HL-60 (cell line): Measurements from ENCODE around the gene PHLPP2.

ENCODE experiments used
- DNase-seq, 2 experiments: peaks; one replicate each; pipeline ENCODE4 v3.0.0-alpha.2; 2010 to 2020; ENCODE audit warnings: low read depth in 1 of 2, low spot score in 1 of 2
- H3K27ac ChIP-seq: fragments of 250-450 bp; sonication (Bioruptor Pico); replicated peaks from 2 replicates; pipeline ENCODE4 v1.5.1; 2020; ENCODE audit warnings: mild to moderate bottlenecking, moderate library complexity
- H3K27me3 ChIP-seq: fragments of 250-450 bp; sonication (Bioruptor Pico); 2 replicates; pipeline ENCODE4 v1.5.1; 2021; ENCODE audit warnings: mild to moderate bottlenecking, moderate library complexity; ENCODE audit not compliant: insufficient read depth, poor library complexity, severe bottlenecking
- H3K4me3 ChIP-seq: replicated peaks from 2 replicates; pipeline ENCODE4 v1.5.1; 2011; ENCODE audit warnings: mild to moderate bottlenecking, control low read depth, low read length; ENCODE audit not compliant: insufficient read depth
- CTCF ChIP-seq: IDR thresholded peaks from one replicate; pipeline ENCODE4 v1.5.1; 2011; ENCODE audit warnings: low read length, control low read depth, inconsistent platforms; ENCODE audit not compliant: insufficient read depth
- GABPA ChIP-seq: IDR thresholded peaks from 2 replicates; pipeline ENCODE4 v1.6.1; 2012; ENCODE audit warnings: low read depth
- POLR2AphosphoS5 ChIP-seq: IDR thresholded peaks from 2 replicates; pipeline ENCODE4 v1.6.1; 2012; ENCODE audit warnings: low read depth
- REST ChIP-seq: IDR thresholded peaks from 2 replicates; pipeline ENCODE4 v1.6.1; 2012; ENCODE audit warnings: low read depth; ENCODE audit not compliant: insufficient replicate concordance
- SPI1 ChIP-seq: IDR thresholded peaks from 2 replicates; pipeline ENCODE4 v1.6.1; 2012; ENCODE audit warnings: low read depth, mild to moderate bottlenecking, borderline replicate concordance

Gene PHLPP2

DNA sequence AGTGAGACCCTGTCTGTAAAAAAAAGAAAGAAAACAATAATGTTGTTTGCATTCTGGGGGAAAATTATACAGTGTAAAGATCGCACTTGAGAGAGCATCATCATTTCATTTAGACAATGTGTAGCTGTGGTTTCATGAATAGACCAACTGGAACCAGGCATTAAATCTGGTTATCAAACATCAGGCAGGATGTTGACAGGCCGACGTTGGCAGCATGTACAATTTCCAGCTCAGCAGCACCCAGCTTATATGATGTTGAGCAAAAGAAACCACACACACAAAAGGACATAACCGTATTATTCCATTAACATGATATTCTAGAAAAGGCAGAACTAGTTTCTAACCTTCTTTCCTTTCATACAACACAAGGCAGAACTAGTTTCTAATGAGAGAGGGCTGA is 92.7 kb downstream of the PHLPP2 start:
- Histone ChIP-seq H3K4me3 (no peak overlapping the region), H3K27me3 (peaks cover 12% of the 10 kb centered on the region), H3K27ac (no peak overlapping the region)
- DNase-seq, result no peak
- TF ChIP-seq POLR2AphosphoS5, result no peak
- no peak for TF ChIP-seq GABPA
- TF ChIP-seq CTCF, result no peak
- TF ChIP-seq REST, result no peak
- TF ChIP-seq SPI1, result no peak

DNA sequence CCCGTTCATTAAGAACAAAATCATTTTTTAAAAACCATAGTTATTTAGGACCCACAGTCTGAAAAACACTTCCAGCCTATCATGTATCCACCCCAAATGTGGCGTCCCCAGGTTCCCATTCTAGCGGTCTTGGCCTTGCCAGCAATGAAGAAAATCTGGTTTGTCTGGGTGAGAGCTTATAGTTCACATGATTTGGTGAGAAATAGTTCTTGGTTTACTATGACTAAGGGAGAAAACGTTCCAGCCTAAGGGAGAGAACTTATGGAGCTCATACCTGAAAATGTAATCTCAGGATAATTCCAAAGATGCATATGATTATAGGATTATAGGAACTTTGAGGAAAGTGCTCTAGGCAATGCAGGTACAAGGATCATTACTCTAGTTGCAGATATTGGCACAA is 93.7 kb downstream of the PHLPP2 start:
- TF ChIP-seq REST, result no peak
- TF ChIP-seq GABPA, result no peak
- no peak for TF ChIP-seq CTCF
- Histone ChIP-seq H3K4me3 (no peak overlapping the region), H3K27ac (no peak overlapping the region), H3K27me3 (peaks cover 22% of the 10 kb centered on the region)
- no peak for DNase-seq

- H3K27ac ChIP-seq, result no peak overlapping the region
- H3K27me3 ChIP-seq, result peaks cover 31% of the 10 kb centered on the region
- no peak for TF ChIP-seq SPI1
- TF ChIP-seq CTCF, result no peak
- TF ChIP-seq GABPA, result no peak
- no peak for TF ChIP-seq POLR2AphosphoS5
- no peak for TF ChIP-seq REST
- no peak for DNase-seq
- no peak overlapping the region for H3K4me3 ChIP-seq
These were observed 95.1 kb downstream of the PHLPP2 start for GRCh38 chr16:71629278-71630016.
